OCI-LY3 (cell line): ENCODE measurements around the gene TNFAIP2.
A peak's percentile ranks its signal among the peaks of the same experiment; 100 is the strongest.

ENCODE experiments used
- EZH2phosphoT487 ChIP-seq: fragments of 200-600 bp; shearing (Covaris generic); IDR thresholded peaks from 2 replicates; pipeline ENCODE4 v1.6.1; 2018; ENCODE audit warnings: antibody characterized with exemption, mixed run types, low read depth
- TF ChIP-seq, protein P1 (sequence below): fragments of 200-600, 300-600 bp; sonication (generic); IDR thresholded peaks from 2 replicates; pipeline ENCODE4 v1.5.1; 2014; ENCODE audit warnings: antibody characterized with exemption, low read length, low read depth

DNA sequence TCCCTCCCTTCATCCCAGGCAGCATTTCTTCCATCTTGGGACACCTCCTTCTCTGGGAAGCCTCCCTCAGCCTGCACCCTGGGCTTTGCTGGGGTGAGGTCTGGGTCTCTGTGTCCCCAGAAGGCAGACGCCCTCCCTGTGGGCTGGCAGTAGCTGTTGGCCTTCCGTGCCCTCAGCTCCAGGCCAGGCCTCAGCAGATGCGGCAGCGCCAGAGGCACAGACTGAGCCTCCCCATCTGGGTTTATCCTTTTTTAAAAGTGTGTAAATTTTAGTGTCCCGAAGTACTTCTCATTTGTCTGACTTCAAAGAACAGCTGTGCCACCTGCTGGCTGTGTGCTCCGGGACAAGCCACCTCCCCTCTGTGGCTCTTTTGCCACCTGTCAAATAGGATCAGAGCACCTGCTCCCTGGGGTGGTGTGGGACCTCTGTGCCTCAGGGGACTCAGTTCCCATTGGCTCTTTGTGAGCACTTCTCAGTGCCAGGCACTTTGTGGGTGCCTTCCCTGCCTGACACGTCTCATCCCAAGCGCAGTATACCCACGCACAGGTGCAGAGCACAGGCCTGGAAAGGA lies 17.6 kb upstream of the TNFAIP2 start:
- TF ChIP-seq, protein P1, sequence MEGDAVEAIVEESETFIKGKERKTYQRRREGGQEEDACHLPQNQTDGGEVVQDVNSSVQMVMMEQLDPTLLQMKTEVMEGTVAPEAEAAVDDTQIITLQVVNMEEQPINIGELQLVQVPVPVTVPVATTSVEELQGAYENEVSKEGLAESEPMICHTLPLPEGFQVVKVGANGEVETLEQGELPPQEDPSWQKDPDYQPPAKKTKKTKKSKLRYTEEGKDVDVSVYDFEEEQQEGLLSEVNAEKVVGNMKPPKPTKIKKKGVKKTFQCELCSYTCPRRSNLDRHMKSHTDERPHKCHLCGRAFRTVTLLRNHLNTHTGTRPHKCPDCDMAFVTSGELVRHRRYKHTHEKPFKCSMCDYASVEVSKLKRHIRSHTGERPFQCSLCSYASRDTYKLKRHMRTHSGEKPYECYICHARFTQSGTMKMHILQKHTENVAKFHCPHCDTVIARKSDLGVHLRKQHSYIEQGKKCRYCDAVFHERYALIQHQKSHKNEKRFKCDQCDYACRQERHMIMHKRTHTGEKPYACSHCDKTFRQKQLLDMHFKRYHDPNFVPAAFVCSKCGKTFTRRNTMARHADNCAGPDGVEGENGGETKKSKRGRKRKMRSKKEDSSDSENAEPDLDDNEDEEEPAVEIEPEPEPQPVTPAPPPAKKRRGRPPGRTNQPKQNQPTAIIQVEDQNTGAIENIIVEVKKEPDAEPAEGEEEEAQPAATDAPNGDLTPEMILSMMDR, result peak; percentile 65
- TF ChIP-seq EZH2phosphoT487, result no peak
